ENCODE data around the gene DDA1.
A peak's percentile ranks its signal among the peaks of the same experiment; 100 is the strongest.

DDA1 gene

DNA sequence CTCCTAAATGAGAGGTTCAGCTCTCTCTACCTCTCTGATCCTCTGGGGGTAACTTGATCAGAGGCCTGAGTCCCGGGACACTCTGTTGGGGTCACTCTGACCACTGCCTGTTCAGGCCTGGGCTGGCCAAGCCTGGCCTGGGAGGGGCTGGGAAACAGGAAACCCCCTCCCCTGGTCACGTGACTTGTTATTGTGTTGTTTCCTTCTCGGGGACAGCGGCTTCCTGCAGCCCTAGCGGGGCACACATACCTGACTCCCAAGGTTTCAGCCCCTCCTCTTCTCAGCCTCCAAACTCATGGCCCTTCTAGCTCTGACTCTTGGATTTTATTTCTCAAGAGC is 44.8 kb upstream of the DDA1 start, which contains the start of gene USHBP1:
Gene USHBP1, minus strand, starts transcription at position 105 of the 339 bp plus-strand sequence. CDS start 446 bp downstream, outside the sequence.
- Histone ChIP-seq H3K27me3 (ENCODE audit: insufficient read depth, low read length, poor library complexity) (no peaks in the 10 kb centered on the region), H3K79me2 (ENCODE audit: control insufficient read depth, insufficient read depth, low read length) (peaks cover 3% of the 10 kb centered on the region), H2AK5ac (ENCODE audit: low read length) (peak within 1 kb of the TSS; percentile 71), H3K56ac (ENCODE audit: low read length) (peak within 1 kb of the TSS; percentile 81), H3K27ac (ENCODE audit: low read depth, low read length) (no peak within 1 kb of the TSS), H3K4me1 (ENCODE audit: control insufficient read depth, low read depth, low read length) (peaks cover 2% of the 10 kb centered on the region), H3K36me3 (ENCODE audit: control insufficient read depth, insufficient read depth, low read length) (no peaks in the 10 kb centered on the region), H4K8ac (ENCODE audit: low read depth, low read length) (no peak within 1 kb of the TSS), H3K18ac (ENCODE audit: low read length) (peak within 1 kb of the TSS; percentile 5), H3K4ac (ENCODE audit: low read depth, low read length) (peak within 1 kb of the TSS; percentile 28), H2BK120ac (ENCODE audit: low read depth, low read length) (no peak within 1 kb of the TSS), H3K4me3 (ENCODE audit: low read length) (no peak within 1 kb of the TSS), H4K5ac (ENCODE audit: low read length) (peak within 1 kb of the TSS; percentile 47), H2BK15ac (replicated peaks; ENCODE audit: low read depth) (no peak within 1 kb of the TSS), H2BK5ac (ENCODE audit: low read length) (no peak within 1 kb of the TSS), H3K23ac (ENCODE audit: low read length) (no peak within 1 kb of the TSS), H3K79me1 (ENCODE audit: low read length) (no peaks in the 10 kb centered on the region), H3K9ac (ENCODE audit: low read length) (peak within 1 kb of the TSS; percentile 61), H3K4me2 (ENCODE audit: low read length) (no peak within 1 kb of the TSS)
- DNase-seq, result peak; percentile 74
- no CpG with 5 or more reads among the region's 5 CpGs for WGBS (ENCODE audit: extremely low coverage, insufficient coverage, low lambda C conversion rate)

DNA sequence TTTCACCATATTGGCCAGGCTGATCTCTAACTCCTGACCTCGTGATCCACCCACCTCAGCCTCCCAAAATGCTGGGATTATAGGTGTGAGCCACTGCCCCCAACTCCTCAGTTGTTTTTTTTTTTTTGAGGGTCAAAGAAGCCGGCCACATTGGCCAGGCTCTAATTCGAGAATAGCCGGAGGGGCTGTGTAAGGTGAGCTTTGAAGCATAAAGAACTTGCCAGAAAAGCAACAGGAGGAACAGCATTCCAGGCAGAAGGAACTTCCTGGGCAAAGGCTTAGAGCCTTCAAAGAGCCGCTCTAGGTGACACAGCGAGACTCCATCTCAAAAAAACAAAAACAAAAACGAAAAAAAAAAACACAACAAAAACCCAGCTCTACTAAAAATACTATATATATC is 43.3 kb upstream of the DDA1 start:
- H4K8ac ChIP-seq (ENCODE audit: low read depth, low read length), result no peak overlapping the region
- no peak overlapping the region for H3K4me2 ChIP-seq (ENCODE audit: low read length)
- no peak overlapping the region for H3K18ac ChIP-seq (ENCODE audit: low read length)
- no peak overlapping the region for H3K4me3 ChIP-seq (ENCODE audit: low read length)
- H4K5ac ChIP-seq (ENCODE audit: low read length), result no peak overlapping the region
- no peaks in the 10 kb centered on the region for H3K36me3 ChIP-seq (ENCODE audit: control insufficient read depth, insufficient read depth, low read length)
- no peak overlapping the region for H3K23ac ChIP-seq (ENCODE audit: low read length)
- no peak overlapping the region for H3K4ac ChIP-seq (ENCODE audit: low read depth, low read length)
- H3K79me2 ChIP-seq (ENCODE audit: control insufficient read depth, insufficient read depth, low read length), result peaks cover 3% of the 10 kb centered on the region
- no peaks in the 10 kb centered on the region for H3K27me3 ChIP-seq (ENCODE audit: insufficient read depth, low read length, poor library complexity)
- no peak overlapping the region for H2AK5ac ChIP-seq (ENCODE audit: low read length)
- H3K9ac ChIP-seq (ENCODE audit: low read length), result no peak overlapping the region
- no peak overlapping the region for H2BK5ac ChIP-seq (ENCODE audit: low read length)
- H2BK15ac ChIP-seq (replicated peaks; ENCODE audit: low read depth), result no peak overlapping the region
- no peak overlapping the region for H3K56ac ChIP-seq (ENCODE audit: low read length)
- H3K27ac ChIP-seq (ENCODE audit: low read depth, low read length), result no peak overlapping the region
- no peak overlapping the region for H2BK120ac ChIP-seq (ENCODE audit: low read depth, low read length)
- WGBS (ENCODE audit: extremely low coverage, insufficient coverage, low lambda C conversion rate), result no CpG with 5 or more reads among the region's 7 CpGs
- no peaks in the 10 kb centered on the region for H3K79me1 ChIP-seq (ENCODE audit: low read length)
- DNase-seq, result no peak
- peaks cover 2% of the 10 kb centered on the region for H3K4me1 ChIP-seq (ENCODE audit: control insufficient read depth, low read depth, low read length)

DNA sequence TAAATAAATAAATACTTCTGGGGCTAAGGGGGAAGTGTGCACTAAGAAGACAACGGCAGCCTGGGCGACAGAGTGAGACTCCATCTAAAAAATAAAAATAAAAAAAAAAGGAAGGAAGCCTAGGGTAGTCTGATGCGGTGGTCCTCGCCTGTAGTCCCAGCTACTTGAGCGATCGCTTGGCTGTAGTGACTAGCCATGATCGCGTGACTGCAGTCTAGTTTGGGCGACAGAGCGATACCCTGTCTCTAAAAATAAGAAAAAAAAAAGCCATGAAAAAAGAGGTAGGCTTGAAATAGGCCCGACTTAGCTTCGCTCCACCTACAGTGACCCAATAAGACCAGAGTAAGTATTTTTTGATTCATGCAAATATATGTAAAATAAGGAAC is 42.8 kb upstream of the DDA1 start:
- Histone ChIP-seq H3K4me1 (ENCODE audit: control insufficient read depth, low read depth, low read length) (peaks cover 2% of the 10 kb centered on the region), H2BK5ac (ENCODE audit: low read length) (no peak overlapping the region), H3K18ac (ENCODE audit: low read length) (no peak overlapping the region), H3K4ac (ENCODE audit: low read depth, low read length) (no peak overlapping the region), H3K56ac (ENCODE audit: low read length) (peak overlapping the region; percentile 15), H2BK120ac (ENCODE audit: low read depth, low read length) (no peak overlapping the region), H3K4me2 (ENCODE audit: low read length) (no peak overlapping the region), H4K5ac (ENCODE audit: low read length) (no peak overlapping the region), H2BK15ac (replicated peaks; ENCODE audit: low read depth) (no peak overlapping the region), H4K8ac (ENCODE audit: low read depth, low read length) (no peak overlapping the region), H3K23ac (ENCODE audit: low read length) (no peak overlapping the region), H3K79me1 (ENCODE audit: low read length) (no peaks in the 10 kb centered on the region), H3K27ac (ENCODE audit: low read depth, low read length) (no peak overlapping the region), H3K36me3 (ENCODE audit: control insufficient read depth, insufficient read depth, low read length) (peaks cover 3% of the 10 kb centered on the region), H3K4me3 (ENCODE audit: low read length) (no peak overlapping the region), H2AK5ac (ENCODE audit: low read length) (no peak overlapping the region), H3K79me2 (ENCODE audit: control insufficient read depth, insufficient read depth, low read length) (peaks cover 3% of the 10 kb centered on the region), H3K9ac (ENCODE audit: low read length) (no peak overlapping the region), H3K27me3 (ENCODE audit: insufficient read depth, low read length, poor library complexity) (no peaks in the 10 kb centered on the region)
- no CpG with 5 or more reads among the region's 12 CpGs for whole genome bisulfite sequencing (ENCODE audit: extremely low coverage, insufficient coverage, low lambda C conversion rate)
- DNase-seq, result no peak

DNA sequence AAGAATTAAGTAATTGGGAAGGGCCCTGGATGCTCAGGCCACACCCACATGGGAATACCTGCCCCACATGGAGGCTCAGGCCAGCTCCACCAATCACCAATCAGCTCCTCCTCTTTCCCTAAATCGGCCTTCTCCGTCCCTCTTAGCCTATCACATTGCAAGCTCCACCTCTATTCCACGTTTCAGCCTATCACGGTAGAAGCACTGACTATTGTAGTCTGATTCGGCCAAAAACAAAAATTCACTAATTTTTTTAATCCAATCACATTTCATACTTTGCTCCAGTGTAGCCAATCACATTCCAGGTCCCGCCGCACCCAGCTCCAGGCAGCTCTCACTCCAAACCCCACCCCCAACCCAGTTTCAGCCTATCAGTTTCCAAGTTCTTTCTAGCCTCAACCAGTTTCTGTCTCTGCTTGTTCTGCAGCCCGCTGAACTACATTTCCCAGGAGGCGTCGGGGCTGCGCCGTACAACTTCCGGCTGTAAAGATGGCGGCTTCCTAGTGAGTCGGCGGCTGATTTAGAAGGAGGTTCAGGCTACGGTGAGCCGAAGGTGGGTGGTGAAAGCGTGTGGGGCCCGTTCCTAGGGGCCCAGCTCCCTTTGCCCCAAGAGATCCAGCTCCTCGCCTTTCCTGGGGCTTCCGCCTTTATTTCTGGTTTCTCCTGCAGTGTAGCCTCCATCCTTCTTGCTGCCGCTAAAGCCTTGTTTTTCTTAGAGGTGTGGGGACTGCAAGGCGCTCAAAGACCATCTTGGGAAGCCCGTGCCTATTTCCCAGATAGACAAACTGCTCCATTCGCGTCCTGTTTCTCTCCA is 42.2 kb upstream of the DDA1 start, which contains the start of gene BABAM1:
Gene BABAM1, plus strand, starts transcription at position 469 of the 814 bp plus-strand sequence. CDS start 1,364 bp downstream, outside the sequence.
- H3K27me3 ChIP-seq (ENCODE audit: insufficient read depth, low read length, poor library complexity), result no peaks in the 10 kb centered on the region
- H3K9ac ChIP-seq (ENCODE audit: low read length), result peak within 1 kb of the TSS; percentile 91
- H2BK15ac ChIP-seq (replicated peaks; ENCODE audit: low read depth), result no peak within 1 kb of the TSS
- WGBS (ENCODE audit: extremely low coverage, insufficient coverage, low lambda C conversion rate), result no CpG with 5 or more reads among the region's 27 CpGs
- peak; percentile 100 for DNase-seq
- peaks cover 3% of the 10 kb centered on the region for H3K79me2 ChIP-seq (ENCODE audit: control insufficient read depth, insufficient read depth, low read length)
- no peak within 1 kb of the TSS for H2BK120ac ChIP-seq (ENCODE audit: low read depth, low read length)
- no peak within 1 kb of the TSS for H2AK5ac ChIP-seq (ENCODE audit: low read length)
- peak within 1 kb of the TSS; percentile 20 for H3K27ac ChIP-seq (ENCODE audit: low read depth, low read length)
- H3K4me1 ChIP-seq (ENCODE audit: control insufficient read depth, low read depth, low read length), result peaks cover 2% of the 10 kb centered on the region
- no peak within 1 kb of the TSS for H3K23ac ChIP-seq (ENCODE audit: low read length)
- no peaks in the 10 kb centered on the region for H3K79me1 ChIP-seq (ENCODE audit: low read length)
- H4K8ac ChIP-seq (ENCODE audit: low read depth, low read length), result peak within 1 kb of the TSS; percentile 94
- H3K4me2 ChIP-seq (ENCODE audit: low read length), result peak within 1 kb of the TSS; percentile 23
- H3K36me3 ChIP-seq (ENCODE audit: control insufficient read depth, insufficient read depth, low read length), result peaks cover 4% of the 10 kb centered on the region
- H3K18ac ChIP-seq (ENCODE audit: low read length), result peak within 1 kb of the TSS; percentile 95
- peak within 1 kb of the TSS; percentile 90 for H3K56ac ChIP-seq (ENCODE audit: low read length)
- H3K4me3 ChIP-seq (ENCODE audit: low read length), result peak within 1 kb of the TSS; percentile 90
- H4K5ac ChIP-seq (ENCODE audit: low read length), result no peak within 1 kb of the TSS
- H2BK5ac ChIP-seq (ENCODE audit: low read length), result no peak within 1 kb of the TSS
- peak within 1 kb of the TSS; percentile 73 for H3K4ac ChIP-seq (ENCODE audit: low read depth, low read length)

DNA sequence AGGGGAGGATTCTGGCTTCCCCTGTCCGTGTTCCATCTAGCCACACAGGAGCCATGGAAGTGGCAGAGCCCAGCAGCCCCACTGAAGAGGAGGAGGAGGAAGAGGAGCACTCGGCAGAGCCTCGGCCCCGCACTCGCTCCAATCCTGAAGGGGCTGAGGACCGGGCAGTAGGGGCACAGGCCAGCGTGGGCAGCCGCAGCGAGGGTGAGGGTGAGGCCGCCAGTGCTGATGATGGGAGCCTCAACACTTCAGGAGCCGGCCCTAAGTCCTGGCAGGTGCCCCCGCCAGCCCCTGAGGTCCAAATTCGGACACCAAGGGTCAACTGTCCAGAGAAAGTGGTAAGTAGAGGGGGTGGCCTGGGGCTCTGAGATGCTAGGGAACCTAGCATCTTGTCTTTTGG is 40.6 kb upstream of the DDA1 start:
- Histone ChIP-seq H3K27ac (ENCODE audit: low read depth, low read length) (no peak overlapping the region), H3K79me2 (ENCODE audit: control insufficient read depth, insufficient read depth, low read length) (peaks cover 3% of the 10 kb centered on the region), H2BK120ac (ENCODE audit: low read depth, low read length) (no peak overlapping the region), H4K8ac (ENCODE audit: low read depth, low read length) (no peak overlapping the region), H4K5ac (ENCODE audit: low read length) (no peak overlapping the region), H3K18ac (ENCODE audit: low read length) (no peak overlapping the region), H3K79me1 (ENCODE audit: low read length) (no peaks in the 10 kb centered on the region), H2AK5ac (ENCODE audit: low read length) (no peak overlapping the region), H3K4me3 (ENCODE audit: low read length) (no peak overlapping the region), H3K9ac (ENCODE audit: low read length) (no peak overlapping the region), H3K36me3 (ENCODE audit: control insufficient read depth, insufficient read depth, low read length) (peaks cover 8% of the 10 kb centered on the region), H2BK15ac (replicated peaks; ENCODE audit: low read depth) (no peak overlapping the region), H2BK5ac (ENCODE audit: low read length) (no peak overlapping the region), H3K4me1 (ENCODE audit: control insufficient read depth, low read depth, low read length) (peaks cover 2% of the 10 kb centered on the region), H3K56ac (ENCODE audit: low read length) (no peak overlapping the region), H3K27me3 (ENCODE audit: insufficient read depth, low read length, poor library complexity) (no peaks in the 10 kb centered on the region), H3K4me2 (ENCODE audit: low read length) (no peak overlapping the region), H3K4ac (ENCODE audit: low read depth, low read length) (no peak overlapping the region), H3K23ac (ENCODE audit: low read length) (no peak overlapping the region)
- no CpG with 5 or more reads among the region's 13 CpGs for WGBS (ENCODE audit: extremely low coverage, insufficient coverage, low lambda C conversion rate)
- DNase-seq, result no peak
